Effector memory CD8-positive, alpha-beta T cell (primary cell): ENCODE data around the gene KIF3B.
"Not testable (repeated sequence)": the region's sequence is repeated elsewhere in the genome, so short reads cannot be mapped to it uniquely, and the experiment has no call there.

Experiments used
- ATAC-seq: fragments of 150-1000 bp; cut with Tn5 transposase; replicated peaks from 2 replicates; pipeline ENCODE4 v1.10.0; 2021; ENCODE audit warnings: mild to moderate bottlenecking, moderate library complexity
- DNase-seq, 3 experiments: peaks; one replicate each; pipeline ENCODE4 v3.0.0; 2021
- H3K27ac Mint-ChIP-seq, 2 donors: one replicate each; pipeline ENCODE4 v1.8.0; 2022; ENCODE audit warnings: mild to moderate bottlenecking in 2 of 2, mixed read lengths in 2 of 2, moderate library complexity in 2 of 2
- H3K27me3 Mint-ChIP-seq, 2 donors: one replicate each; pipeline ENCODE4 v1.8.0; 2022; ENCODE audit warnings: mixed read lengths in 2 of 2
- H3K36me3 Mint-ChIP-seq: one replicate; pipeline ENCODE4 v1.8.0; 2022; ENCODE audit warnings: mild to moderate bottlenecking, moderate library complexity, mixed read lengths; ENCODE audit not compliant: insufficient read depth
- H3K4me1 Mint-ChIP-seq, 2 donors: one replicate each; pipeline ENCODE4 v1.8.0; 2022; ENCODE audit warnings: low read depth in 2 of 2, mixed read lengths in 2 of 2
- H3K4me3 Mint-ChIP-seq, 2 donors: one replicate each; pipeline ENCODE4 v1.8.0; 2022; ENCODE audit warnings: mild to moderate bottlenecking in 2 of 2, mixed read lengths in 2 of 2, moderate library complexity in 2 of 2
- H3K9me3 Mint-ChIP-seq, 2 donors: one replicate each; pipeline ENCODE4 v1.8.0; 2022; ENCODE audit warnings: mixed read lengths in 2 of 2

KIF3B gene

DNA sequence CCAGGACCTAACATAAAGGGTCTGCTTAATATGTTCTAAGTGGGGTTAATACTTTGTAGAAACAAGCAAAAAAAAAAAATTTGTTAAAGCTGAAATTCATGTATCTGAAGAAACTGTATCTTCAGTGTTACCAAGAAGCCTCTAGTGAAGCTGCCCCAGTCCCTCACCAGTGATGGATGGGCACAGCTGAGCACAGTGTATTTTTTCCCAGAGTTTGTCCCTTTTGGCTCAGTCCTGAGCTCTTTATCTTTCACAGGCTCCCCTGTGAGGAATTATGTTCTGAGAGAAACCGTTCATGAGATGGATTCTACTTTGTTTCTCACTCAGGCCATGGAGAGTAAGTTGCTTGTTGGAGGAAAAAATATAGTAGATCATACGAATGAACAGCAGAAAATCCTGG, 38.4 kb downstream of the KIF3B start:
- Mint-ChIP-seq H3K27me3 (no peaks in the 10 kb centered on the region), H3K36me3 (peaks cover 48% of the 10 kb centered on the region), H3K4me1 (peaks cover 8 to 17% of the 10 kb centered on the region in 2 donors), H3K9me3 (no peaks in the 10 kb centered on the region), H3K4me3 (no peak overlapping the region), H3K27ac (peak overlapping the region; percentile 46 to 87)
- DNase-seq = no peak
- ATAC-seq = no peak

DNA sequence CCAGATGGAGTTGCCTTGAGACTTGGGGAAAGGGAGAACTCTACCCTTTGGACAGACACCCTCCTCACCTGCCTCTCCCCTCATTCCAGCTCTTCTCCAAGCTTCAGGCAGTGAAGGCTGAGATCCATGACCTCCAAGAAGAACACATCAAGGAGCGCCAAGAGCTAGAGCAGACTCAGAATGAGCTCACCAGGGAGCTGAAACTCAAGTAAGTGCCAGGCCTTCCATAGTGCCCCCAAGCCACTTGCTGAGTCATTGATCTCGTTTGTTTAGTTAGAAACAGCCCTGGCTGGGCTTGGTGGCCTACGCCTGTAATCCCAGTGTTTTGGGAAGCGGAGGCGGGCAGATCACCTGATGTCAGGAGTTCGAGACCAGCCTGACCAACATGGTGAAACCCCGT, 39.2 kb downstream of the KIF3B start:
- peaks cover 46% of the 10 kb centered on the region for H3K36me3 Mint-ChIP-seq

DNA sequence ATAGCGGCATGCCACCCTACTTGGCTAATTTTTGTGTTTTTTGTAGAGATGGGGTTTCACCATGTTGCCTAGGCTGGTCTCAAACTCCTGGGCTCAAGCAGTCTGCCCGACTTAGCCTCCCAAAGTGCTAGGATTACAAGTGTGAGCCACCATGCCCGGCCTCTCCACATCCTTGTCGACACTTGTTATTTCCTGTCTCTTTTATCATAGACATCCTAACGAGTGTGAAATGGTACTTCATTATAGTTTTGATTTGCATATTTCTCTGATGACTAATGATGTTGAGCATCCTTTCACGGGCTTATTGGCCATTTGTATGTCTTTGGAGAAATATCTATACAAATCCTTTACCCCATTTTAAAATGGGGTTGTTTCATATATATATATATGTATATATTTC, 41.6 kb downstream of the KIF3B start:
- Mint-ChIP-seq H3K27ac (peak overlapping the region; percentile 54 to 82), H3K36me3 (peaks cover 38% of the 10 kb centered on the region)
- DNase-seq = peak in 1 of 3 experiments; percentile 18

More for the DNA sequence above, 39.2 kb downstream of the KIF3B start:
- no peak overlapping the region for H3K4me3 Mint-ChIP-seq
- H3K27me3 Mint-ChIP-seq = no peaks in the 10 kb centered on the region
- no peak for ATAC-seq
- no peak for DNase-seq
- peak overlapping the region; percentile 46 to 87 for H3K27ac Mint-ChIP-seq
- H3K4me1 Mint-ChIP-seq = peaks cover 8 to 17% of the 10 kb centered on the region in 2 donors
- no peaks in the 10 kb centered on the region for H3K9me3 Mint-ChIP-seq

DNA sequence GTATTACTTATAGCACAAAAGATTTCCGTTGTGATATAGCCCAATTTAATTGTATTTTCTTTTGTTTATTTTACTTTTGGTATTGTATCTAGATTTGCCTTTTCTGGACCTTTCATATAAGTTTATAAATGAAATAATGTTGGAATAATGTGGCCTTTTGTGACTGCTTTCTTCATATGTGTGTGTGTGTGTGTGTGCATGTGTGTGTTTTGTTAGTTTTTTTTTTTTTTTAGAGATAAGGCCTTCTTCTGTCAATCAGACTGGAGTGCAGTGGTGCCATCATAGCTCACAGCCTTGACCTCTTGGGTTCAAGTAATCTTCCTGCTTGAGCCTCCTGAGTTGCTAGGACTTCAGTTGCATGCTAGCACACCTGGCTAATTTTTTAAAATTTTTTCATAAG, 42.9 kb downstream of the KIF3B start:
- peaks cover 0 to under 1% of the 10 kb centered on the region in 2 donors for H3K4me1 Mint-ChIP-seq
- H3K27ac Mint-ChIP-seq = peak overlapping the region; percentile 72 to 83
- ATAC-seq = no peak
- H3K9me3 Mint-ChIP-seq = no peaks in the 10 kb centered on the region
- H3K36me3 Mint-ChIP-seq = peaks cover 33% of the 10 kb centered on the region
- no peaks in the 10 kb centered on the region for H3K27me3 Mint-ChIP-seq
- H3K4me3 Mint-ChIP-seq = no peak overlapping the region
- no peak for DNase-seq

More for the DNA sequence above, 41.6 kb downstream of the KIF3B start:
- H3K4me3 Mint-ChIP-seq = no peak overlapping the region
- H3K4me1 Mint-ChIP-seq = peaks cover 3 to 8% of the 10 kb centered on the region in 2 donors
- no peaks in the 10 kb centered on the region for H3K27me3 Mint-ChIP-seq
- peak; percentile 60 for ATAC-seq
- H3K9me3 Mint-ChIP-seq = no peaks in the 10 kb centered on the region

DNA sequence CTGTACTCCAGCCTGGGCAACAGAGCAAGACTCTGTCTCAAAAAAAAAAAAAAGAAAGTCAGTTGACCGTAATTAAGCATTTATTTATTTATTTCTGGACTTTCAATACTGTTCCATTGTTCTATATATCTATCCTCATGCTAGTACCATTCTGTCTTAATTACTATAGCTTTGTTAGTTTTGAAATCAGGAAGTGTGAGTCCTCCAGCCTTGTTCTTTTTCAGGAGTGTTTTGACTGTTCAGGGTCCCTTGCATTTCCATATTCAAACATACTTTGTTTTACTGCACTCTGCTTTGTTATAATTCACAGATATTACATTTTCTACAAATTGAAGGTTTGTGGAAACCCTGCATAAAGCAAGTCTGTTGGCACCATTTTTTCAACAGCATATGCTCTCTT, 43.9 kb downstream of the KIF3B start:
- DNase-seq (no peak), ATAC-seq (no peak)
- Mint-ChIP-seq H3K36me3 (peaks cover 28% of the 10 kb centered on the region), H3K9me3 (no peaks in the 10 kb centered on the region), H3K27ac (peak overlapping the region in 1 of 2 donors; percentile 53), H3K4me1 (no peaks in the 10 kb centered on the region), H3K27me3 (no peaks in the 10 kb centered on the region), H3K4me3 (no peak overlapping the region)

DNA sequence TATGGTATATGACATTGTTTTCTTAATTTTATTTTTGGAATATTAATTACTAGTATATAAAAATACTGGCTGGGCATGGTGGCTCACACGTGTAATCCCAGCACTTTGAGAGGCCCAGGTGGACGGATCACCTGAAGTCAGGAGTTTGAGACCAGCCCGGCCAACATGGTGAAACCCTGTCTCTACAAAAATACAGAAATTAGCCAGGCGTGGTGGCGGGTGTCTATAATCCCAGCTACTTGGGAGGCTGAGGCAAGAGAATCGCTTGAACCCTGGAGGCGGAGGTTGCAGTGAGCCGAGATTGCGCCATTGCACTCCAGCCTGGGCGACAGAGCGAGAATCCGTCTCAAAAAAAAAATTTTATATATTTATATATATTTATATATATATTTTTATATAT, 44.8 kb downstream of the KIF3B start:
- H3K4me3 Mint-ChIP-seq, H3K4me1 Mint-ChIP-seq, DNase-seq, ATAC-seq, H3K27me3 Mint-ChIP-seq, H3K27ac Mint-ChIP-seq, H3K9me3 Mint-ChIP-seq: not testable (repeated sequence)
- peaks cover 25% of the 10 kb centered on the region for H3K36me3 Mint-ChIP-seq

DNA sequence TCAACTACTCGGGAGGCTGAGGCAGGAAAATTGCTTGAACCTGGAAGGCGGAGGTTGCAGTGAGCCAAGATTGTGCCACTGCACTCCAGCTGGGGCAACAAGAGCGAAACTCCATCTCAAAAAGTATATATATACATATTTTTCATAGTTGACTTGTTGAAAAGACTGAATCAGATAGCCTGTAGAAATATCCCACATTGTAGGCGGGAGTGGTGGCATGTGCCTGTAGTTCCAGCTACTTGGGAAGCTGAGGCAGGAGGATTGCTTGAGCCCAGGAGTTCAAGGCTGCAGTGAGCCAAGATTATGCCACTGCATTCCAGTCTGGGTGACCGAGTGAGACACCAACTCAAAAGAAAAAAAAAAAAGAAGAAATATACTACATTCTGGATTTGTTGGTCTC, 46.3 kb downstream of the KIF3B start:
- peak overlapping the region in 1 of 2 donors; percentile 62 for H3K27ac Mint-ChIP-seq
- H3K4me1 Mint-ChIP-seq, ATAC-seq, DNase-seq, H3K4me3 Mint-ChIP-seq, H3K9me3 Mint-ChIP-seq, H3K27me3 Mint-ChIP-seq: not testable (repeated sequence)
- peaks cover 16% of the 10 kb centered on the region for H3K36me3 Mint-ChIP-seq

DNA sequence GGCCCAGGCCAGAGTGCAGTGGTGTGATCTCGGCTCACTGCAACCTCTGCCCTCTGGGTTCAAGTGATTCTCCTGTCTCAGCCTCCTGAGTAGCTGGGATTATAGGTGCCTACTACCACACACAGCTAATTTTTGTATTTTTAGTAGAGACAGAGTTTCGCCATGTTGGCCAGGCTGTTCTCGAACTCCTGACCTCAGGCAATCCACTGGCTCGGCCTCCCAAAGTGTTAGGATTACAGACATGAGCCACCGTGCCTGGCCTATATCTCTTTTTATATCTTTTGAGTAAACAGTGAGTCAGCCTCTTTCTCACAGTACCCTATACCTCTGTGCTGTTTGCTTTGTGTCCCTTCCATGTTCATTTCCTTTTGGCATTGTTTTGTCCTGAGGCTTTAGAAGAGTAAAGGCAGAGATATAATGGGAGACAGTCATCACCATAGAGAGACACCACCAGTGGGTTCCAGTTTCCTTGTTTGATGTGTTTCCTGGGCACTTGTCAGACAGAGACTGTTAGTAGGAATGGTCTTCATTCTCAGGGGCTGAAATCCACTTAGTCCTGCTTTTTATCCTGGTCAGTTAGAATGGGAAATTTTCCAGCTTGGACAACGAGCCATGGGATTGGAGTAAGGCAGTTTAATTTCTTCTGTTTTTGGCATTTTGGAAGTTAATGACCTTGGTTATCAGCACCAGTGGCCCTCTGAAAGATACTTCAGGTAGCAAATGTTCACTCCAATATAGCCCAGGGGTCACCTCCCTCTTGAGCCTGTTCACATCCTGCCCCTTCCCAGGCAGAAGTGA, 48.5 kb downstream of the KIF3B start:
- Mint-ChIP-seq H3K4me1 (no peaks in the 10 kb centered on the region), H3K27me3 (no peaks in the 10 kb centered on the region), H3K36me3 (peaks cover 20% of the 10 kb centered on the region), H3K4me3 (no peak overlapping the region), H3K9me3 (no peaks in the 10 kb centered on the region), H3K27ac (no peak overlapping the region)
- no peak for ATAC-seq
- DNase-seq = no peak

DNA sequence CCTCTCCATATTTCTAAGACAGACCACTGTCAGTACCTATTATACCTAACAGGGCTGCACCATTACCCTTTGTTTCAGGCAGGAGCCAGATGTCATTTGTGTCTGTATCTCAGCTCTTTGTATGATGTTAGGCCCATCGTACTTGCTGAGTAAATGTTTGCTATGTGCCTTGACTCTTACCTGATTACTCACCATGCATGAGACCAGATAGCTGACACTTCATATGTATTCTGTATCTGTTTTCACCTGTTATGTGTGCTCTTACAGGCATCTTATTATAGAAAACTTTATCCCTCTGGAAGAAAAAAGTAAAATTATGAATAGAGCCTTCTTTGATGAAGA, 49.0 kb downstream of the KIF3B start:
- H3K36me3 Mint-ChIP-seq = peaks cover 20% of the 10 kb centered on the region
- H3K9me3 Mint-ChIP-seq = no peaks in the 10 kb centered on the region
- H3K4me3 Mint-ChIP-seq = no peak overlapping the region
- ATAC-seq (no peak), DNase-seq (no peak)
- no peaks in the 10 kb centered on the region for H3K27me3 Mint-ChIP-seq
- H3K4me1 Mint-ChIP-seq = no peaks in the 10 kb centered on the region
- H3K27ac Mint-ChIP-seq = no peak overlapping the region

DNA sequence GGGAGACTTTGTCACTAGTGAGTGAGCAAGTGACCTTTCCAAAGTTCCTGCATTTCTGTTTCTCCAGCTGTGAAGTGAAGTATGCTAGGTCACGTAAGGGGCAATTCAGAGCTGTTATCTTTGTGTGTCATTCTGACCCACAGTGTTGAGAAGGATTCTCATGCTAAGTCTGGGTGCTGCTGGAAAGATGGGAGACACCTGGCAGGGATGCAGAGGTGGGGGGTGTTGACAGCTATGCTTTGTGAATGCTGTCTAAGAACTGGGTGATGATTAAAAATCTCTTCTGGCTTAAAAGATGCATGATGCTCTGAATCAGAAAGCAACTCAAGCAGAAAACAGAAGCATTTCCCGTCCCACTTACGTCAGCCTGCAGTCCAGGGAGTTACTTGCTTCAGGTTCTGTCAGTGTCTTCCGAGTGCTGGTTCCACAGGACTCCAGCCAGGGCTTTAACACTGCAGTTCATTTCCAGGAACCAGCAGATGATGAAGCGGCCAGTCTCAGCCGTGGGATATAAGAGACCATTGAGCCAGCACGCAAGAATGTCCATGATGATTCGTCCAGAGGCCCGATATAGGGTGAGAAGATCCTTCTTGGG, 49.7 kb downstream of the KIF3B start:
- no peaks in the 10 kb centered on the region for H3K27me3 Mint-ChIP-seq
- H3K36me3 Mint-ChIP-seq = peaks cover 20% of the 10 kb centered on the region
- ATAC-seq (no peak), DNase-seq (no peak)
- peaks cover 3 to 4% of the 10 kb centered on the region in 2 donors for H3K4me1 Mint-ChIP-seq
- no peak overlapping the region for H3K27ac Mint-ChIP-seq
- H3K4me3 Mint-ChIP-seq = no peak overlapping the region
- no peaks in the 10 kb centered on the region for H3K9me3 Mint-ChIP-seq

DNA sequence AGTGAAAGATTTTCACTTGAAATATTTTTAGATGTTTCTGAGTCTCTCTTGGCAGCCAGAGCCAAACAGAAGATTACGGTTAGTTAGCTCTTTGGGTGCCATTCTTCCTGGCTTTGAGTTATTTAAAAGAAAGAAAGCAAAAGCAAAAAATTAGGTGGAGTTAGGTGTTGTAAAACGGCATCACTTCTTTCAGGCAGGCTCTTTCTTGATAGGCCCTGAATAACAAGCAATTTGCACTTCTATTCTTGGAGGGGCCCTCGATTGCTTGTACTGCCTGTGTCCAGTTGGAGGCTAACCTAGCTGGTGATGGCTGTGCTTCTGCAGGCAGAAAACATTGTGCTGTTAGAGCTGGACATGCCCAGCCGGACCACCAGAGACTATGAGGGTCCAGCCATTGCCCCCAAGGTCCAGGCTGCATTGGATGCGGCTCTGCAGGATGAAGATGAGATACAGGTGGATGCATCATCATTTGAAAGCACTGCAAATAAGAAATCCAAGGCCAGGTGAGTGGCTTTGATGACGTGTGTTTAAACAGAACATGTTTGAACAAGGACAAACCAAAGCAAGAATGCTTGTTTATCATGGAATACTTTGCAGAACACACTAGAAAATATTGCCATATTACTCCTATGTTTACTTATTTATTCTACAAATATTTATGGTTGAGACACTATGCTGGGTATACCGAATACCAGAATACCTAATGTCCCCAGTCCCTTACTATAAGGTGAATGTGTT, 52.5 kb downstream of the KIF3B start:
- ATAC-seq (no peak), DNase-seq (no peak)
- no peak overlapping the region for H3K27ac Mint-ChIP-seq
- H3K9me3 Mint-ChIP-seq = no peaks in the 10 kb centered on the region
- no peaks in the 10 kb centered on the region for H3K27me3 Mint-ChIP-seq
- peaks cover 29 to 30% of the 10 kb centered on the region in 2 donors for H3K4me1 Mint-ChIP-seq
- H3K36me3 Mint-ChIP-seq = peaks cover 24% of the 10 kb centered on the region
- H3K4me3 Mint-ChIP-seq = no peak overlapping the region

DNA sequence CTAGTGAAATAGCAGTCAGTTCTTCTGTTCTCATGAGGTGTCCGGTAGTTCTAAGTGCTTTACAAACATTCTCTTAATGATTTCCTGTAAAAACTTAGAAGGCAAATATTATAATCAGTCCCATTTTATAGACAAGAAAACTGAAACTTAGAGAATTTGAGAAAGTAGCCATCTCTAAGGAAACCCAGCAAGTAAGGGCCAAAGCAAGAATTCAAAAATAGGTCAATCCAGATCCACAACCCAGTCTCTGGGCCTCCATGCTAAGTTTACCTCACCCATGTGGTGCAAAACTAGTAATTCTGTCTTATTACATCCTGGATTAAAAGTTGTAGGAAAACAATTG, 53.1 kb downstream of the KIF3B start:
- no peak for ATAC-seq
- Mint-ChIP-seq H3K27me3 (no peaks in the 10 kb centered on the region), H3K9me3 (no peaks in the 10 kb centered on the region), H3K4me3 (no peak overlapping the region), H3K36me3 (peaks cover 25% of the 10 kb centered on the region), H3K27ac (no peak overlapping the region), H3K4me1 (peaks cover 30% of the 10 kb centered on the region in 2 donors)
- no peak for DNase-seq

DNA sequence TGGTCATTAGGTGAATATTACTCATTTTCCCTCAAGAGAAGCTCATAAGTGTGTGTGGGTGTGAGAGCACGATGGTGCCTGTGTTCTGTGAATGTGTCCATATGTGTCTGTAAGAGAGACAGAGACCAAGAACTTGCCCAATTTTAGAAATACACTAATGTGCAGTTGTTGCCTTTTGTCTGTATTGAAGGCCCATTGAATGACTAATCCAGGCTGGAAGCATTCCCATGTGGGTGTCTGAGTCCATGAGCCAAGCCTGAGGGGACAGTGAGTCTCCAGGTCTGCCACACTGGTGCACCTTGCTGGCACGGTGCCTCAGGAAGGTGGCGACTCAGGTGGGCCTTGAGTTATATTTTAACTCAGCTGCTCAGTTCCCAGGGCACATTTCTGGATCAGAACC, 55.2 kb downstream of the KIF3B start:
- Mint-ChIP-seq H3K4me3 (no peak overlapping the region), H3K36me3 (peaks cover 22% of the 10 kb centered on the region), H3K9me3 (no peaks in the 10 kb centered on the region), H3K4me1 (peaks cover 30% of the 10 kb centered on the region in 2 donors), H3K27ac (peak overlapping the region; percentile 89 to 98), H3K27me3 (no peaks in the 10 kb centered on the region)
- no peak for ATAC-seq
- no peak for DNase-seq
